ENCODE measurements around the gene SDCCAG8.
"Not testable (repeated sequence)": the region's sequence is repeated elsewhere in the genome, so short reads cannot be mapped to it uniquely, and the experiment has no call there.

The SDCCAG8 gene

DNA sequence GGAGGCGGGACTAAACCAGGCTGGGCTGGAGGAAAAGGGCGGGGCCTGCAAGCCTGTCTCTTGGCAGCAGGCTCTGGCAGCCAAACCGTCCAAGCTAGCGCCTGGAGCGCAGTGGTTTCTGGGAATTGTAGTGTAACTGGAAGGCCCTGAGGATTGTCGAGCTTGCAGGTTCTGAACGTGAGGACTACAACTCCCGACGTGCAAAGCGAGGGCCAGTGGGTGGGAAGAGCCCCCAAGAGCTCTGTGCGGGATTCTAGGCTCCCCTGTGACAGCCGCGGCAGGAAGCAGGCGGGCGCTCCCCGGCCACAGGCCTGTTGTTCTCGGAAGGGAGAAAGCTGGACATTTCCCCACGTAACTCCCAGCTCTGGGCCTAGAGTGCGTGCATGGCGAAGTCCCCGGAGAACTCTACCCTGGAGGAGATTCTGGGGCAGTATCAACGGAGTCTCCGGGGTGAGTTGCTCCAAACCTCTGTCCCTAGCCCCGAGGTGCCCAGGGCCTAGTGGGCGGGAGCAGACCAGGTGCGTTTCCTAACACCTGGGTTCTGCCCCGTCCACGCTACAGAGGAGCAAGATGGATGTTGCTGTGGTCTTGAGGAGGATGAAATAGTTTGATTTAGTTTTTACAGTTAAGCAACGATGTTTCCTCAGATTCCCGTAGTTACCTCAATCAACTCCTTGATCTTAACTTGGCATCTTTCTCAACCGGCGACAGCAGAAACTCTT lies at the start of gene SDCCAG8:
TSS of gene SDCCAG8 (plus strand) at position 251 of the 722 bp plus-strand sequence. CDS start at position 384, 133 bp downstream.
- DNase-seq, result peak; percentile 100

- DNase-seq, result not testable (repeated sequence)
Measured at GRCh38 chr1:243211984-243212383, 43.9 kb upstream of the SDCCAG8 start.

DNA sequence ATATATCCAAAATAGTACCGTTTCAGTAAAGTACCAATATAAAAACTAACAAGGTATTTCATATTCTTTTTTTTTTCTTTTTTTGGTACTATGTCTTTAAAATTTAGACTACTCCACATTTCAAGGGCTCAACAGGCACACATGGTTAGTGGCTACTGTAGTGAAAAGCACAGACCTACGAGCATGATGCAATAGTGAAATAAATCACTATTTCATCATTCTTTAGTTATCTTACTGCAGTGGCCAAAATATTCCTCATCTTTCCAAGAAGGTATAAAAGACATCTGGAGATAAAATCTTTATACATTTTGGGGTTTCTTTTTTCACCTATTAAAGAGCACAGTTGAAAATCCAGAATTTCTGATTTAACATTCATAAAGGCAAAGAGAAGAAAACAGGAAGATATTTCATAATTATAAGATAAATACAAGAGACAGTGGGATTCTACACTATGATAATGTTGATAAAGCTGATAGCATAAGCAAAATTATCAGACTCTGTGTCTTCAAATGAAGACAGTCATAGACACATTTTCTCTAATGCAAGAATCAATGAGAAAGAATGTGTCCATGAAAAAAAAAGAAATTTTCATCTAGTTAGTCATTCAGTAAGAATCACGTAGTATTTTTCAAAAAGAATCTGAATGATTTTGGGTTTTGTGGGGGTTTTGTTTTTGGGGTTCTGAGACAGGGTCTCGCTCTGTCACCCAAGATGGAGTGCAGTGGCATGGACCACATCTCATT lies 42.6 kb upstream of the SDCCAG8 start:
- DNase-seq, result peak; percentile 45

GRCh38 chr1:243215276-243215875 lies 40.5 kb upstream of the SDCCAG8 start:
- not testable (repeated sequence) for DNase-seq

DNA sequence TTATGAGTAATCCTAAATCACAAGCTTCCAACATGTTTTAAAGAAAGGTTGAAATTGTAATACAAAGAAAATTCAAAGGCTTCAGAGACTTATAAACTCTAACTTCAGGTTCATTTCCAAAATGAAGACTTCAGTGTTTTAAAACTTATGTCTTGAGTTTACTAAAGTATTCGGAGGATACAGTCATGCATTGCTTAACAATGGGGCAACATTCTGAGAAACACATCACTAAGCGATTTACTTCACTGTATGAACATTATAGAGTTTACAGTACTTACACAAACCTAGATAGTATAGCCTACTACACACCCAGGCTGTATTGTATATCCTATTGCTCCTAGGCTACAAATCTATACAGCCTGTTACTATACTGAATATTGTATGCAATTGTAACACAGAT lies 39.1 kb upstream of the SDCCAG8 start:
- peak; percentile 7 for DNase-seq

GRCh38 chr1:243217349-243217748 lies 38.5 kb upstream of the SDCCAG8 start:
- DNase-seq, result no peak

DNA sequence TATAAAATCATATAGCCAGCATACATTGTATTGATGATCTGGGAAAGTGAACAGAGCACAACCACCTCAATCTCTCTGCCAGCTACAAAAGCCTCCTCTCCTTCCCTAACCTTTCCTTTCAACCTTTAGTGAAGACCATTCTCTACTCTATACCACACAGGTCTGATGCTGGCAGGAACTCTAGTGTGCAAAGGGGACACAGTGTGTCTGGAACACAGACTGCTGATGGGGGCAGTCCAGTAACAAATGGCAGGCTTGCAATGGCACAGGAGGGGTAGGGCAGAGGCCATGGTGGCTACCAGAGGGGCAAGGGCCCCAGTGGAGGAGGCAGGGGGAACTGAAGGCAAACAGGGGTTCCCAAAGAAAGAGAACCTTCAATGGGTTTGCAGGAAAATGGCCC lies 37.8 kb upstream of the SDCCAG8 start:
- no peak for DNase-seq

DNA sequence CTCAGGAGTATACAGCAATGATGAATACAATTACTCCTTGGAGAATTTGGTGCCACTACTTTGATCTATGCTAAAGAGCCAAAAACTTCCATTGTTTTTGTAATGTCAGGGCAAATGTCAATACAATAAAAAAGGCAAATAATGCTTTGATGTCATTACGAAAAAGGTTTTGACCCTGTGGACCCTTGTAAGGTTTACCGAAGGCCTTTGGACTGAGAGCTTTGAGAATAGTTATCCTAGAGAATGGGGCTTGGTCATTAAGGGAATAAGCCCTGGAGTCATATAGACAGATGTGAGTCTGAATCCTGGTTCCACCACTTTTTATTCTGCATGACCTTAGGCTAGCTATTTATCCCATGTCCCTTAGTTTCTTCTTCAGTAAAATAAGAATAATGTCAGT lies 28.2 kb upstream of the SDCCAG8 start:
- no peak for DNase-seq

GRCh38 chr1:243229526-243229925 lies 26.3 kb upstream of the SDCCAG8 start:
- no peak for DNase-seq

GRCh38 chr1:243230914-243231313 lies 24.9 kb upstream of the SDCCAG8 start:
- DNase-seq, result peak; percentile 43

DNA sequence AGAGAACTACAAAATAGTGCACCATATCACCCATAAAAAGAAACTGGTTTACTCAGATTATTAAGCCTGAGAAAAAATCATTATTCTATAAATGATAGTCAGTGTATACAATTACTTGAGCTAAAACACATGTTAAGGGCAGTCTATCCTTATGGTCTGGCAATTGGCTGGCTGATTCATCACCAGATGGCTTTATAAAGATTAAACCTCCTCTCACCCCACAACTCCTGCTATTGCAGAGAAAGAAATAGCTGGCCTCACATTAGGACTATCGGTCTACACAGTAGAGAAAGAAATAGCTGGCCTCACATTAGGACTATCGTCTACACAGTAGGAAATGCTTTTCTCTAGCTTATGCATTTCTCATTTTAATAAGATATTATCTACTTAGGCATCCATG lies 21.9 kb upstream of the SDCCAG8 start:
- DNase-seq, result no peak

- no peak for DNase-seq
Measured at GRCh38 chr1:243234978-243235647, 20.7 kb upstream of the SDCCAG8 start.

DNA sequence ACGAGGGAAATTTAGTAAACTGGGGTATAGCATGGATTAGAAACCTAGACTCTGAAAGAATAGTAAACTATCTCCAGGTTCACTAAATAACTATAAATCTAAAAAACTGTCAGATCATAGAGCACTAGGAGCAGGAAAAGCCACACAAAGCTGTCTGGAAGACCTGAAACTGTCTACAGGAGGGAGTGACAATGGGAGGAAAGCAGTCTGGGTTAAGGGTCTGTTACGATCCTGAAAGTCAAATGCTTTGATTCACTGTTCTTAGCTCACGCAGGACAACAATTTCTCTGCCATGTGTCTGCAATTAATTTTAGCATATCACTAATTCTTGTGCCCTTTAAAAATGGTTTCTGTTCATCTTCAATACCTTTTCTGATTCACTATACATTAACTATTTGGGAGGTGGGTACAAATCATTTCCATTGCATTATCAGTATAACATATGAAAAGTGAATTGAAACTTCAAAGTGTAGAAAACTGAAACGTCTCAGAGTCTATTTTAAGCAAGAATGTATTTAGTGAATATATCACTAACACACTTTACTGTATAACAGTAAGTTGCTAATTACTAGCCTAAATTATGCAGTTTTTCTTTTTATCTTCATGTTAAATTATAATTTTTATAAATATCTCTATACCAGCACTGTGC lies 19.1 kb upstream of the SDCCAG8 start:
- no peak for DNase-seq

DNA sequence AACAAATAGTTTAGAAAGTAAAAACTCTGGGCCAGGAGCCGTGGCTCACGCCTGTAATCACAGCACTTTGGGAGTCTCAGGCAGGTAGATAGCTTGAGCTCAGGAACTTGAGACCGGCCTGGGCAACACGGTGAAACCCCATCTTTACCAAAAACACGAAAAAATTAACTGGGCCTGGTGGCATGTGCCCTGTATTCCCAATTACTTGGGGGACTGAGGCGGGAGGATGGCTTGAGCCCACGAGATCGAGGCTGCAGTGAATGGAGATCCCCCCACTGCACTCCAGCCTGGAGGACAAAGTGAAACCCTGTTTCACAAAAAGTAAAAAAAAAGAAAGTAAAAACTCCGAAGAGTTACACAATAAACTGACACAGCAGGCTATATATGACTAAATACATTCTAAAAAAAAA lies 11.4 kb upstream of the SDCCAG8 start:
- DNase-seq, result peak; percentile 75

DNA sequence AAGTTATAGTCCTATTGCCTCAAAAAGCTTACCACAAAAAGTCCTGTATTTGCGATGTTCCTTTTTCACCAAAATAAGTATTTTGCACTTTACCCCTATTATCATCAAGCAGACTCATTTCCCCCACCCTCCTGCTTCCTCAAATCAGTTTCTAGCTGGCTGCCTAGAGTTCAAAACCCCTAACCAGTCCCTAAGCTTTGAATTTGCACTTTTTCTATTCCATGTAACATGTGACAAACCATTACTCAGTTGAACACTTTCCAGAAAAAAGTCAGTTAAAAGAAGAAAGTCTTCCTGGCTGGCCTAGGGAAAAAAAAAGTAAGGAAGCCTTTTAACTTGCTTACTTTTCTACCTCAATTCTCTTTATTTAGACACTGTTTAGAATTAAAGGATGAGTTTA lies 8.9 kb upstream of the SDCCAG8 start:
- DNase-seq, result peak; percentile 86

DNA sequence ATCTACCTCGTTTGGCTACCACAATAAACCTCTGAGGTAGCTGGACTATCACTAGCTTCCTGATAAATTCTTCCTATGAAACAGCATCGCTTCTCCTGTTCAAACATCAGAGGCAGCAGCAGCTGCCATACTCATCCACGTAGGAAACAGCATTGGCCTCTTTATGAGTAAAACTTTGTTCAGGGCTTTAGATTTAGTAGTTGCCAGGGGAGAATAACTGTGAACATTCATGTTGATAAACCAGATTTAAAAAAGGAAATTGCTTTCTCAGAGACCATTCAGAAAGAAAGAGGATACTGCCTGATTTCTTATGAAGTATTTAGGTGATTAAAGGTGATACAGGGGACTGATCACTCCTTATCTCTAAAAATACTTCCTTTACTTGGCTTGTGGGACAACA lies 7.9 kb upstream of the SDCCAG8 start:
- DNase-seq, result no peak

DNA sequence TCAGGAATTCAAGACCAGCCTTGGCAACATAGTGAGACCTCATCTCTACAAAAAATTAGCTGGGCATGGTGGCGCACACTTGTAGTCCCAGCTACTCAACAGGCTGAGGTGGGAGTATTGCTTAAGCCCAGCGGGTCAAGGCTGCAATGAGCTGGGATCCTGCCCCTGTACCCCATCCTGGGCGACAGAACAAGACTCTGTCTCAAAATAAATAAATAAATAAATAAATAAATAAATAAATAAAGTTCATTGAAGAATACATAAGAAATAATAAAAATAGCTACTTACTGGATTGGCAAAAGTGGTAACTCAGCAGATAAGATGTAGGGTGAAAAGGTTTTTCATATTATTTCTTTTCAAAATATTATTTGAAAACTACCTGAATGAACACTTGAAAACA lies 6.6 kb upstream of the SDCCAG8 start:
- DNase-seq, result no peak

DNA sequence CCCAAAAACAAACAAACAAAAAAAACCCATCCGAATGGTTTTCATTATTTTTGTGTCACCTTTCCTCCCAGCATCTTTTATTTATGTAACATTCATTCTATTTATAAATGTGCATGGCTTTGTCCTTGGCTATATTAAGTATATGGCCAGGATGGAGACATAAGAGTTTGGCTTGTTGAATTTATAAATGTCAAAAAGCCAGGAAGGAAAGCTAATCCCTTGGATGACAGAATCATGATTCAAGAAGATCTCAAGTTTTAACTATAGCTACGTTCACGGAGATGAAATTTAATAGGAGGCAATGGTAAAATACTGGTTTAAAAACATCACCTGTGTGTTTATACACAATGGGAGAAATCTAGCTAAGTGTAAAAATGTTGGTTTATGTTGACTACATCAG lies 5.7 kb upstream of the SDCCAG8 start:
- DNase-seq, result no peak

GRCh38 chr1:243251539-243251938 lies 4.3 kb upstream of the SDCCAG8 start:
- DNase-seq, result no peak

- peak; percentile 52 for DNase-seq
Measured at GRCh38 chr1:243253211-243253925, 2.5 kb upstream of the SDCCAG8 start.

GRCh38 chr1:243253926-243254232 lies 2.0 kb upstream of the SDCCAG8 start:
- peak; percentile 35 for DNase-seq

GRCh38 chr1:243254233-243254926 lies 1.5 kb upstream of the SDCCAG8 start:
- peak; percentile 90 for DNase-seq
